HG03135 (cell line): ENCODE data around the gene VEZT.
"Not testable (repeated sequence)": the region's sequence is repeated elsewhere in the genome, so short reads cannot be mapped to it uniquely, and the experiment has no call there.

ENCODE experiments used
- ATAC-seq: cut with Tn5 transposase; IDR thresholded peaks from one replicate; pipeline ENCODE4 v1.9.1; 2021; ENCODE audit warnings: mild to moderate bottlenecking, moderate library complexity; ENCODE audit not compliant: unreplicated experiment

Gene VEZT

DNA sequence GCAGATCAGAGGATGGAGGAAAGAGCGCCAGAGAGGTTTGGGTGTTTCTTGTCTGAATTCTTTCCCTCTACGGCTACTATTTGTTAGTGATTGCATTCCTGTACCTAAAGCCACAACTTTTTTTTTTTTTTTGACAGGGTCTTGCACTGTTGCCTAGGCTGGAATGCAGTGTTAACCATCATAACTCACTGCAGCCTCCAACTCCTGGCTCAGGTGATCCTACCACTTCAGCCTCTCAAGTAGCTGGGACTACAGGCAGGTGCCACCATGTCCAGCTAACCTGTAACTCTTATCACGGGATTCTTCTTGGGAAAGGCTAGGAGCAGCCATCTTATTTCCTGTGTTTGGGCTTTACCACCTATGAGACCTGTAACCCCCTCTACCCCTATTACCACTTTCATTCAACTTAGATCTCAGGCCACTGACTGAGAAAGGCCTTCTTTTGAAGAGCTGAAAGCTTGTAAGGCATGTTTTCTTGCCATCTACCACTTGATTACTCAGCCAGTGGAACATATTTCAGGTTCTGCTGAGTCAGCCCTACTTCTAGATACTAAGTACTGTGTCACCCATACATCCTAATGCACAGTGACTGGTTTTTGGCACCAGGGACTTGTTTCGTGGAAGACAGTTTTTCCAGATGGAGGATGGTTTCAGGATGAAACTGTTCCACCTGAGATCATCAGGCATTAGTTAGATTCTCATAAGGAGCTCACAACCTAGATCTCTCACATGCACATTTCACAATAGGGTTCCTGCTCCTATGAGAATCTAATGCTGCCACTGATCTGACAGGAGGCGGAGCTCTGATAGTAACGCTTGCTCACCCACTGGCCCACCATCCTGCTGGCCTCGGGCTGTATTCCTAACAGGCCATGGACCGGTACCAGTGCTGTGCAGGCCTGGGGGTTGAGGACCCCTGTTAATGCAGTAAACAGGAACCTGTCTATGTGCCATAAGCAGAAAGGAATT, 6.9 kb downstream of the VEZT start:
- ATAC-seq = no peak

DNA sequence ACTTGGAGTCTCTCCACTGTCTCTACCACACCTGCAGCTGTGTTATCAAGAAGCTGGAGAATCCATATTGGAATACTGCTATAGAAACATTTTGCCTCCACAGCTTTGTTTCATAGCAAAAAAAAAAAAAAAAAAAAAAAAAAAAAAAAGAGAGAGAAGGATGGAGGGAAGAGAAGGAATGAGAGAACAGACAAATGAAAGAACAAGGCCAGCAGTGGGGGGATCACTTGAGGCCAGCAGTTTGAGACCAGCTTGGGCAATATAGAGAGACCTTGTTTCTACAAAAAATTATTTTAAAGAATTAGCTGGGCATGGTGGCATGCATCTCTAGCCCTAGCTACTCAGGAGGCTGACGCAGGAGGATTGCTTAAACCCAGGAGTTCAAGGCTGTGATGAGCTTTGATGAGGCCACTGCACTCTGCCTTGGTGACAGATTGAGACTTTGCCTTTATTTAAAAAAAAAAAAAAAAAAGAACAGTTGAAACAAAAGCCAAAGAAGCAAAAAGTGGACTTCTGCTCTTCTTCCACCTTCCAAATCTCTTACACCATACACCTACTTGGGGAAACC, 8.1 kb downstream of the VEZT start:
- ATAC-seq = no peak

GRCh38 chr12:95227818-95228356, 10.3 kb downstream of the VEZT start:
- no peak for ATAC-seq

DNA sequence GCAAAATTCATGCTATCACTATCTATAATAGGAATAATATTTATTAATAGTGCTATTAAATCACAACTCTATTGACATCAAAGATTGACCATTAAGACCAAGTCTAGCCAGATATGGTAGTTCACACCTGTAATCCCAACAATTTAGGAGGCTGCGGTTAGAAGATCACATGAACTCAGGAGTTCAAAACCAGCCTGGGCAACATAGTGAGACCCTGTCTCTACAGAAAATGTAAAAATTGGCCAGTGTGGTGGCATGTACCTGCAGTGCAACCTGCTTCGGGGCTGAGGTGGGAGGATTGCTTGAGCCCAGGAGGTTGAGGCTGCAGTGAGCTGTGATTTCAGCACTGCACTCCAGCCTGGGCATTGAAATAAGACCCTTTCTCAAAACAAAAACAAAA, 11.0 kb downstream of the VEZT start:
- ATAC-seq = no peak

- no peak for ATAC-seq
Measured at GRCh38 chr12:95229636-95230035, 12.0 kb downstream of the VEZT start.

GRCh38 chr12:95230313-95230712, 12.7 kb downstream of the VEZT start:
- no peak for ATAC-seq

GRCh38 chr12:95231190-95231589, 13.6 kb downstream of the VEZT start:
- ATAC-seq = no peak

DNA sequence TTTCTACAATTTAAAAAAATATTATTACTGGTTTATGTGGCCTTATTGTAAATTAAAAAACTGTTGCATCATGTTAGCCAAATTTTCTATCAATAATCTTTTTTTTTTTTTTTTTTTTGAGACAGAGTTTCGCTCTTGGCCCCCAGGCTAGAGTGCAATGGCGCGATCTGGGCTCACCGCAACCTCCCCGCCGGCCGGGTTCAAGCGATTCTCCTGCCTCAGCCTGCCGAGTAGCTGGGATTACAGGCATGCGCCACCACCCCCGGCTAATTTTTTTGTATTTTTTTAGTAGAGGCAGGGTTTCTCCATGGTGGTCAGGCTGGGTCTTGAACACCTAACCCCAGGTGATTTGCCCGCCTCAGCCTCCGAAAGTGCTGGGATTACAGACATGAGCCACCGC, 16.6 kb downstream of the VEZT start:
- not testable (repeated sequence) for ATAC-seq

DNA sequence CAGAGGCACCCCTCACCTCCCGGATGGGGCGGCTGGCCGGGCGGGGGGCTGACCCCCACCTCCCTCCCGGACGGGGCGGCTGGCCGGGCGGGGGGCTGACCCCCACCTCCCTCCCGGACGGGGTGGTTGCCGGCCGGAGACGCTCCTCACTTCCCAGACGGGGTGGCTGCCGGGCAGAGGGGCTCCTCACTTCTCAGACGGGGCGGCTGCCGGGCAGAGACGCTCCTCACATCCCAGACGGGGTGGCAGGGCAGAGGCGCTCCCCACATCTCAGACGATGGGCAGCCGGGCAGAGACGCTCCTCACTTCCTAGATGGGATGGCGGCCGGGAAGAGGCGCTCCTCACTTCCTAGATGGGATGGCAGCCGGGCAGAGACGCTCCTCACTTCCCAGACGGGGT, 18.0 kb downstream of the VEZT start:
- not testable (repeated sequence) for ATAC-seq

- no peak for ATAC-seq
Measured at GRCh38 chr12:95237315-95237714, 19.7 kb downstream of the VEZT start.

GRCh38 chr12:95238150-95238549, 20.5 kb downstream of the VEZT start:
- no peak for ATAC-seq

DNA sequence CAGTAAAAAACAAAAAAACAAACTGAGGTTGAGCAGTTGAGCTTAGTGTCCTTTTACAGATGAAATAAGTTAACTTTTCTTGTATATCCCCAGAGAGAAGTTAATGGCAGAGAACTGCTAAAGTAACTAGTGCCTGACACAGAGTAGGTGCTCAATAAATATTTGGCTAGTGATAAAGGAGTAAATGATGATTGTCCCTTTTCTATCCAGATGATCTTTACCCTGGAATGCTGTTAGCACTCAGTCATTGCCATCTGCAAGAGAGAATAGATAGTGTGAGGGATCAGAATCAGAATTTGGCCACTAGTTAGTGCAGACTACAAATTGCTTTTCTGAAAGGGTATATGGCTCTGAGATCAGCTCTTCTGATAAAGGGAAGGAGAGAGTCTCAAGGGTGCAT, 21.6 kb downstream of the VEZT start:
- no peak for ATAC-seq

DNA sequence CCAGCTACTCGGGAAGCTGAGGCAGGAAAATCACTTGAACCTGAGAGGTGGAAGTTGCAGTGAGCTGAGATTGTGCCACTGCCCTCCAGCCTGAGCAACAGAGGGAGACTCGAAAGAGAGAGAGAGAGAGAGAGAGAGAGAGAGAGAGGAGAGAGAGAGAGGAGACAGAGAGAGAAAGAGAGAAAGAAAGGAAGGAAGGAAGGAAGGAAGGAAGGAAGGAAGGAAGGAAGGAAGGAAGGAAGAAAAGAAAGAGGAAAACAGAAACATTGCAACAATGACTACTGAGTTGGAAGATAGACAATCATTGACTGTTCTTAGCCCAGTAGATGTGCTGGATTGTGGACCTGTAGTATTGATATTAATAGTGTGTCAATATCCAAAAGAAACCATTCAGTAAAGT, 22.2 kb downstream of the VEZT start:
- not testable (repeated sequence) for ATAC-seq

- ATAC-seq = no peak
Measured at GRCh38 chr12:95240556-95240955, 22.9 kb downstream of the VEZT start.

- ATAC-seq = not testable (repeated sequence)
Measured at GRCh38 chr12:95241138-95241537, 23.5 kb downstream of the VEZT start.

DNA sequence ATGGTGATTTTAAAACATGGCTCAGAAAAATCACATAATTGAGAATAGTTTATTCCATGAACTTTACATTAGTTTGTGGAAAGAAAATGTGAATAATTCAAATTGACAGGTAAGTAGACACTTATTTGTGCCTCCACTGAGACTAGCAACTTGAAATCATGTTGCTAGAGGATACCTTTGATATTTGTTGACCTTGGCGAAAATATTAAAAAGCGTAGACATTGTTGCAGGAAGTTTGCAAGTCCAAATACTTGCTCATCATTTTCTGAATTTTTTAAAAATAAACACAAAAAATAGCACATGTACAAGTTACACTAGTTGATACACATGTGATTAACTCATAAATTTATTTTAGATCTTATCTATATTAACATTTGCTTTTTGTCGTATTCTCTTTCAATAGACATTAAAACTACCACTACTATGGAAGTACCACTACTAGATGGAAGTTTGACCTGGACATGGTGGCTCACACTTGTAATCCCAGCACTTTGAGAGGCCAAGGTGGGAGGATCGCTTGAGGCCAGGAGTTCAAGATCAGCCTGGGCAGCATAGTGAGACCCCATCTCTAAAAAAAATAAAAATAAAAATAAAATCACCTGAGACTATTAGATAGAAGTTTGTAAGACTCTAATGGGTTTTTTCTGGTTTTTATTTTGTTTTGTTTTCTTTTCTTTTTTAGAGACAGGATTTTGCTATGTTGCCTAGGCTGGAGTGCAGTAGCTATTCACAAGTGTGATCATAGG, 24.3 kb downstream of the VEZT start:
- ATAC-seq = no peak

GRCh38 chr12:95243497-95244183, 26.0 kb downstream of the VEZT start:
- ATAC-seq = no peak

DNA sequence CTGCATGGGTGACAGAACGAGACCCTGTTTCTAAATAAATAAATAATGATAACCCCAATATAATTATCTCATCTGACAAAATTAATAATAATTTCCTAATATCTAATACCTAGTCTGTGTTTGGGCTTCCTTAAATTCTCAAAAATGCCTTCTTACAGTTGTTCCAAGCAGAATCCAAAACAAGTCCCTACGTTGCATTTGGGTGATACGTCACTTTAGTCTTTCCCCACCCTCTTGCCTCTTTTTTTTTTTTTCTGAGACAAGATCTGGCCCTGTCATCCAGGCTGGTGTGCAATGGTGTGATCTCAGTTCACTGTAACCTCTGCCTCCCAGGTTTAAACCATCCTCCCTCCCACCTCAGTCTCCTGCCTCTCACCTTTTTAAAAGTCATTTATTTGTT, 26.7 kb downstream of the VEZT start:
- no peak for ATAC-seq

- ATAC-seq = no peak
Measured at GRCh38 chr12:95248095-95248494, 30.5 kb downstream of the VEZT start.

GRCh38 chr12:95248604-95249360, 31.2 kb downstream of the VEZT start:
- no peak for ATAC-seq
